Activated CD8-positive, alpha-beta memory T cell treated with anti-CD3 and anti-CD28 coated beads, Interleukin-2, amount 10 ng/mL, durations not matched to agents 7 days and 5 days (primary cell): ENCODE results near the gene MLLT10. TPM values are rescaled to one million over a fixed set of nuclear protein-coding genes. Genes with fewer than 3 reads are reported as not detected.

Experiments used
- ATAC-seq: fragments of 150-1000 bp; cut with Tn5 transposase; one replicate; pipeline ENCODE4 v1.10.0; 2021; ENCODE audit warnings: moderate library complexity
- CTCF ChIA-PET: fragments of 350-600 bp; sonication (Branson Sonifier 250); formaldehyde crosslinking; loops from one replicate; lab custom pipeline; 2021; ENCODE audit warnings: antibody characterized with exemption; lab: Charles Lee
- DNase-seq: peaks from one replicate; pipeline ENCODE4 v3.0.0-alpha.2; 2020
- H3K27ac Mint-ChIP-seq: one replicate; pipeline ENCODE4 v1.8.0; 2021; ENCODE audit warnings: mild to moderate bottlenecking, mixed read lengths
- H3K27me3 Mint-ChIP-seq: one replicate; pipeline ENCODE4 v1.8.0; 2021; ENCODE audit warnings: mixed read lengths
- H3K36me3 Mint-ChIP-seq: one replicate; pipeline ENCODE4 v1.8.0; 2021; ENCODE audit warnings: mild to moderate bottlenecking, mixed read lengths
- H3K4me1 Mint-ChIP-seq: one replicate; pipeline ENCODE4 v1.8.0; 2021; ENCODE audit warnings: mixed read lengths
- H3K4me3 Mint-ChIP-seq: one replicate; pipeline ENCODE4 v1.8.0; 2021; ENCODE audit warnings: mild to moderate bottlenecking, moderate library complexity, mixed read lengths
- H3K9me3 Mint-ChIP-seq: one replicate; pipeline ENCODE4 v1.8.0; 2022; ENCODE audit warnings: low read depth, mixed read lengths
- total RNA-seq, 2 experiments: library from RNA; stranded (reverse); gene quantifications; one replicate each; pipeline ENCODE4 v1.2.3, GENCODE V29; 2021

The MLLT10 gene
- total RNA-seq, 2 experiments from 2014 or later = 42.2 to 65.2 TPM

GRCh38 chr10:21515361-21516241 lies 18.4 kb upstream of the MLLT10 start:
- no peaks in the 10 kb centered on the region for H3K36me3 Mint-ChIP-seq
- H3K27me3 Mint-ChIP-seq = peaks cover 88% of the 10 kb centered on the region
- CTCF ChIA-PET = interaction anchor here (0.6 to 4.1 kb wide), 5 partner anchors 9 to 487 kb away, joined by 3 to 33 read pairs (median 4); partner anchors contain the start of genes DNAJC1 and SKIDA1
- H3K9me3 Mint-ChIP-seq = no peaks in the 10 kb centered on the region
- H3K4me3 Mint-ChIP-seq = peak overlapping the region; percentile 51
- DNase-seq (no peak), ATAC-seq (no peak)
- H3K27ac Mint-ChIP-seq = no peak overlapping the region
- peaks cover 34% of the 10 kb centered on the region for H3K4me1 Mint-ChIP-seq

- peak; percentile 56 for DNase-seq
- ATAC-seq = peak; percentile 69
- Mint-ChIP-seq H3K27me3 (peaks cover 86% of the 10 kb centered on the region), H3K4me3 (peak overlapping the region; percentile 78), H3K27ac (no peak overlapping the region), H3K9me3 (no peaks in the 10 kb centered on the region), H3K36me3 (no peaks in the 10 kb centered on the region), H3K4me1 (peaks cover 37% of the 10 kb centered on the region)
- CTCF ChIA-PET = interaction anchor here (0.8 to 4.1 kb wide), 5 partner anchors 9 to 487 kb away, joined by 3 to 33 read pairs (median 4); partner anchors contain the start of genes DNAJC1 and SKIDA1
These were observed 17.5 kb upstream of the MLLT10 start for GRCh38 chr10:21516242-21517131.

- Mint-ChIP-seq H3K36me3 (no peaks in the 10 kb centered on the region), H3K27ac (no peak overlapping the region), H3K27me3 (peaks cover 79% of the 10 kb centered on the region), H3K4me1 (peaks cover 37% of the 10 kb centered on the region), H3K4me3 (peak overlapping the region; percentile 78), H3K9me3 (no peaks in the 10 kb centered on the region)
- peak; percentile 68 for ATAC-seq
- no peak for DNase-seq
- CTCF ChIA-PET = interaction anchor here (1.2 to 4.1 kb wide), 3 partner anchors 16 to 22 kb away, joined by 5 to 33 read pairs (median 30); no protein-coding TSS in a partner anchor
These were observed 16.6 kb upstream of the MLLT10 start for GRCh38 chr10:21517134-21518031.

GRCh38 chr10:21518149-21518640 lies 15.8 kb upstream of the MLLT10 start:
- peak; percentile 25 for ATAC-seq
- Mint-ChIP-seq H3K4me1 (peaks cover 37% of the 10 kb centered on the region), H3K9me3 (no peaks in the 10 kb centered on the region), H3K27ac (peak overlapping the region; percentile 3), H3K36me3 (no peaks in the 10 kb centered on the region), H3K4me3 (peak overlapping the region; percentile 78), H3K27me3 (peaks cover 71% of the 10 kb centered on the region)
- CTCF ChIA-PET = interaction anchor here (0.7 to 1.6 kb wide), 4 partner anchors 9 to 23 kb away, joined by 3 to 30 read pairs (median 4); no protein-coding TSS in a partner anchor
- DNase-seq = no peak

- Mint-ChIP-seq H3K4me3 (peak overlapping the region; percentile 78), H3K36me3 (no peaks in the 10 kb centered on the region), H3K27ac (no peak overlapping the region), H3K9me3 (no peaks in the 10 kb centered on the region), H3K27me3 (peaks cover 65% of the 10 kb centered on the region), H3K4me1 (peaks cover 37% of the 10 kb centered on the region)
- CTCF ChIA-PET = interaction anchor here (0.7 to 1.6 kb wide), 4 partner anchors 8 to 23 kb away, joined by 3 to 30 read pairs (median 4); no protein-coding TSS in a partner anchor
- ATAC-seq (no peak), DNase-seq (no peak)
These were observed 15.2 kb upstream of the MLLT10 start for GRCh38 chr10:21518641-21519396.

- H3K9me3 Mint-ChIP-seq = no peaks in the 10 kb centered on the region
- peak overlapping the region; percentile 78 for H3K4me3 Mint-ChIP-seq
- ATAC-seq (no peak), DNase-seq (no peak)
- H3K27ac Mint-ChIP-seq = no peak overlapping the region
- peaks cover 61% of the 10 kb centered on the region for H3K27me3 Mint-ChIP-seq
- H3K36me3 Mint-ChIP-seq = no peaks in the 10 kb centered on the region
- CTCF ChIA-PET = interaction anchor here (1.1 to 1.7 kb wide), 2 partner anchors 13 to 23 kb away, joined by 3 to 8 read pairs; no protein-coding TSS in a partner anchor
- H3K4me1 Mint-ChIP-seq = peaks cover 37% of the 10 kb centered on the region
These were observed 14.6 kb upstream of the MLLT10 start for GRCh38 chr10:21519397-21519933.

GRCh38 chr10:21519941-21520436 lies 14.0 kb upstream of the MLLT10 start:
- peak; percentile 54 for ATAC-seq

GRCh38 chr10:21520509-21520908 lies 13.5 kb upstream of the MLLT10 start:
- ATAC-seq = no peak
- H3K4me3 Mint-ChIP-seq = peak overlapping the region; percentile 78
- H3K27ac Mint-ChIP-seq = no peak overlapping the region
- H3K4me1 Mint-ChIP-seq = peaks cover 47% of the 10 kb centered on the region
- DNase-seq = no peak
- H3K27me3 Mint-ChIP-seq = peaks cover 50% of the 10 kb centered on the region
- H3K9me3 Mint-ChIP-seq = no peaks in the 10 kb centered on the region
- CTCF ChIA-PET = interaction anchor here (1.1 to 1.7 kb wide), 2 partner anchors 12 to 24 kb away, joined by 3 to 8 read pairs; no protein-coding TSS in a partner anchor
- no peaks in the 10 kb centered on the region for H3K36me3 Mint-ChIP-seq

More at GRCh38 chr10:21519941-21520436, 14.0 kb upstream of the MLLT10 start:
- Mint-ChIP-seq H3K27ac (peak overlapping the region; percentile 59), H3K27me3 (peaks cover 56% of the 10 kb centered on the region), H3K4me1 (peaks cover 42% of the 10 kb centered on the region), H3K36me3 (no peaks in the 10 kb centered on the region), H3K4me3 (peak overlapping the region; percentile 78), H3K9me3 (no peaks in the 10 kb centered on the region)
- no peak for DNase-seq
- CTCF ChIA-PET = interaction anchor here (1.1 to 1.7 kb wide), 2 partner anchors 13 to 24 kb away, joined by 3 to 8 read pairs; no protein-coding TSS in a partner anchor

GRCh38 chr10:21520949-21521348 lies 13.1 kb upstream of the MLLT10 start:
- Mint-ChIP-seq H3K4me3 (no peak overlapping the region), H3K27ac (no peak overlapping the region), H3K9me3 (no peaks in the 10 kb centered on the region), H3K27me3 (peaks cover 46% of the 10 kb centered on the region), H3K36me3 (no peaks in the 10 kb centered on the region), H3K4me1 (peaks cover 46% of the 10 kb centered on the region)
- DNase-seq = no peak
- CTCF ChIA-PET = interaction anchor here (1.2 to 1.7 kb wide), 2 partner anchors 24 kb away, joined by 4 to 8 read pairs; no protein-coding TSS in a partner anchor
- ATAC-seq = no peak

- Mint-ChIP-seq H3K36me3 (no peaks in the 10 kb centered on the region), H3K27ac (no peak overlapping the region), H3K27me3 (peaks cover 43% of the 10 kb centered on the region), H3K4me3 (no peak overlapping the region), H3K9me3 (no peaks in the 10 kb centered on the region), H3K4me1 (peaks cover 49% of the 10 kb centered on the region)
- CTCF ChIA-PET = interaction anchor here (1.2 kb wide), 1 partner anchor 25 kb away, joined by 4 read pairs; no protein-coding TSS in a partner anchor
- no peak for ATAC-seq
- no peak for DNase-seq
These were observed 12.1 kb upstream of the MLLT10 start for GRCh38 chr10:21521751-21522533.
